NCI-H128 (cell line): Measurements from ENCODE around the gene C13orf42.
A peak's percentile ranks its signal among the peaks of the same experiment; 100 is the strongest.
"Not testable (repeated sequence)": the region's sequence is repeated elsewhere in the genome, so short reads cannot be mapped to it uniquely, and the experiment has no call there.

ENCODE experiments used
- DNase-seq: peaks from one replicate; lab custom pipeline; 2025; ENCODE audit not compliant: unreplicated experiment; lab: John Stamatoyannopoulos, UW

The C13orf42 gene

DNA sequence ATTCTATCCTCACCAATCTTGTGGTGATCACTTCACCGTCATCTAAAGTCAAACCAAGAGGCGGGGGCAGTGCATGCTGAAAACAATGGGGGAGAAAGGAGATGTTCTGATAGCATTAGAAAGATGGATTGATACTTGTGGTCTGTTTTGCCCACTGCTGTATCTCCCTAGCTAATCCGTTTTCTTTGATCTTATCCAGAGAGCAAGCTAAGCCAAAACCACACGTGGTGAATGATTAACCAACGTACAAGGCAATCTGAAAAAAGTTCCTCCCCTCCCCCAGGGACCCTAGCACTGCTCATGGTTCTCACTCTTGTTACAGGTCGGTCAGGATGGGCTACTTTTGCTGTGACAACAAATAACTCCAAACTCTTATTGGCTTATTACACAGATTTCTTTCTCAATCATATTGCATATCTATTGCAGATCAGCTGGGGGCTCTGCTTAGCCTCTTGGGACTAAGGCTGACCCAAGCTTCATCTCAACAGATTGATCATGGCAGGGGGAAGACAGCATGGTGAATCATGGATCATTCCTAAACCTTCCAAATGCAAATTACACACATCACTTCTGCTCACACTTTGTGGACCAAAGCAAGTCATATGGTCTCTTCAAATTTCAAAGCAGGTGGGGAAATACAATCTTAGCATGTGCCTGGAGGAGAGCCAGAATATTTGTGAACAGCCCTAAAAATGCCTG, 11.9 kb upstream of the C13orf42 start:
- no peak for DNase-seq

DNA sequence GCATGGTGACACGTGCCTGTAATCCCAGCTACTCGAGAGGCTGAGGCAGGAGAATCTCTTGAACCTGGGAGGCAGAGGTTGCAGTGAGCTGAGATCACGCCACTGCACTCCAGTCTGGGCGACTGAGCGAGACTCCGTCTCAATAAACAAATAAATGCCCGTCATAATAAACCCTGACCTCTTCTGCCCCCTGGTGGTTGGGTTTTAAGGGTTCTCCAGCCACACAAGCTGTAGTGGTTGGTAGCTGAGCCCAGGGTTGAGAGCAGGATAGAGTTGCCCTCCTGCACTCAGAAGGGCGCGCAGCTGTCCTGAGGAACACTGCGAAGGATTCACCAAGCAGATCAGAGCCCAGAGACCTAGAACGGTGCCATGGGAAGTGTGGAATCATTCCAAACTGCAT, 9.8 kb upstream of the C13orf42 start:
- not testable (repeated sequence) for DNase-seq

DNA sequence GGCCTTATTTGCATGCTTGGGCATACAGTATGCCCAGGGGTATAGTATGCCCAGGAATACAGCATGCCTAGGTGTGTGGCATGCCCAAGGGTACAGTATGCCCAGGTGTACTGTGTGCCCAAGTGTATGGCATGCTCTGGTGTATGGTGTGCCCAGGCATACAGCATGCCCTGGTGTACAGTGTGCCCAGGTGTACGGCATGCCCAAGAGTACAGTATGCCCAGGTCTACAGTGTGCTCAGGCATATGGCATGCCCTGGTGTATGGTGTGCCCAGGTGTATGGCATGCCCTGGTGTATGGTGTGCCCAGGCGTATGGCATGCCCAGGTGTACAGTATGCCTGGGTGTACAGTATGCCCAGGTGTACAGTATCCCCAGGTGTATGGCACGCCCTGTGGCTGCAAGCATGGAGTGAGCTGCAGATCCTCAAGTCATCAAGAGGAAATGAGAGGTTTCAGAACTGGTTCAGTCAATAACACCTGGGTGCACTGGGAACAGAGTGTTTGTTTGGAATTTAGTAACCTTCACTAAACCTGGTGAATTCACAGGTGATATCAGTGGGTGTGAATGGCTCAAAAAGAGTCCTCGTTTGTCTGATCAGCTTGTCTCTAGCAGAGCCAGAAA, 7.8 kb upstream of the C13orf42 start:
- DNase-seq = no peak

DNA sequence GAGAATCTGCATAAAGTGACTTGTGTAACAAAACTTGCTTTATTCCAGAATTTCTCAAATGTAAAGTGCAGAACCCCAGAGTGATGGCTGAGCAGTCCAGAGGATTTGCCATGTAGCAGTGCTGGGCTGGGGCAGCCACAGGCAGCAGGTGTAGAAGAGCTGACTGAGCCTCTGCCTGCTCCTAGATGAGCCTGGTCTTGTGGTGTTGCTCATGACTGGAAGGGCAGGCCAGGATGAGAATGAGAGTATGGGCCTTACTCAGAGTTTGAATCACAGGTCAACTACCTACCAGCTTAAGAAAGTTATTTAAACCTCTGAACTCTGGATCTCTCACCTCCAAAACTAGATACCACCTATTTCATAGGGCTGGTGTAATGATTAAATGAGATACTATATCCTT, 2.9 kb upstream of the C13orf42 start:
- DNase-seq = no peak

DNA sequence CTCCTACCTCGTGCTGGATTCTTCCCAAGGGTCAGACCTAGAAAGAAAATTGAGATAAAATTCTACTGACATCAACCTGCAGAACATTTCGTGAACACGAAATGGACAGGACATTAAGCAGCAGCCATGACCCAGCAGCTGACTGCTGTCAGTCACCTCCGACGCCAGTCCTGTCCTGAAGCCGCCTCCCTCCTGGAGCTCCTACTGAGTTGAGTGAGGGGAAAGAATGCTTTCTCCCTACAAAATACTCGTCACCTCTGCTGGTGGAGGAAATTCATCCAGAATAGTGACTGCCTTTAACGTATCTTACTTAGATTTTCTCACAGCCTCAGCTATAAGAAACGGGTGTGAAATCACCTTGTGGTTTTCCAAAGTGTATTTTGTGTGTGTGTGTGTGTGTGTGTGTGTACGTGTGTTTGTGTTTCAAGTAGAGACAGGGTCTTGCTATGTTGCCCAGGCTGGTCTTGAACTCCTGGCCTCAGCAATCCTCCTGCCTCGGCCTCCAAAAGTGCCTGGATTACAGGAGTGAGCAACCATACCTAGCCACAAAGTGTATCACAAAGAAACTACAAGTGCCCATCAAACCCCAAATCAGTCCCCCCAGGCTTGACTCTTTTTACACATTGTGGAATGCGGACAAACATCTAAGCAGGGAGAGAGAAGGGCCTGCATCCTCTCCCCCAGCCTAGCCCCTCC, 2.3 kb upstream of the C13orf42 start:
- DNase-seq = no peak

DNA sequence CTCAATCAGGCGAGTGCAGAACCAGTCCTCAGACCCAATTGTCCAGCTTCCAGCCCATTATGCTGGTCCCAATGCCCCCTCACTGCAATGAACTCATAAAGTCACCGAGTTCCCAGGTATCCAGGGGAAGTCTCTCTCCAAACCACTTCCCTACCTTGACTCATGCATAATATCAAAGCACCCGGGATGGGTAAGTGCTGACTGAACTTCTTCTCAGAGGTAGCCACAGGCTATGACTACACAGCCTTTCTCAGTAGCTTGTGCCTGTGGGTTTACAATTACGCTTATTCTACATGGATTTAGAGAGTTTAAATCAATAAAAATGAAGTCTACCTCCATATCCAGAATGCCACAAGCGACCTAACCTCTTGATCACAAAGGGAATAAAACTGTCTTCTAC, 1.7 kb upstream of the C13orf42 start:
- DNase-seq = no peak

DNA sequence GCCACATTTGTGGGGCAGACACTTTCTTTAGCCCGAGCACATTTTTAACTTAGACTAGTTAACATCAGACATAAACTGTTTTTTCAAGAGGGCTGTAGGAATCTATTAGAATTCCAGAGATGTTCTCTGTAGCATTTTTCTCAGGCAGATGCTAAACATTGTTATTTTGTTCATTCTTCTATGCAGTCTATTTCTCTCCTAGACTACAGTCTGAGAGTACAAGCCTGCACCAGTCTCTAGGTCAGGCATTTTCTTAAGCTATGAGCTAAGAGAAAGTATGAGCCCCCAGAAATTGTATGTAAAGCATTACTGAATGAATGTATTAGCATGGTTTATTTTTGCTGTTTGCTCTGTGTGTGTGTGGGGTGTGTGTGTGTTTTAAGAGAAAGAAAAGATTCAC, 923 bp upstream of the C13orf42 start:
- DNase-seq = no peak

DNA sequence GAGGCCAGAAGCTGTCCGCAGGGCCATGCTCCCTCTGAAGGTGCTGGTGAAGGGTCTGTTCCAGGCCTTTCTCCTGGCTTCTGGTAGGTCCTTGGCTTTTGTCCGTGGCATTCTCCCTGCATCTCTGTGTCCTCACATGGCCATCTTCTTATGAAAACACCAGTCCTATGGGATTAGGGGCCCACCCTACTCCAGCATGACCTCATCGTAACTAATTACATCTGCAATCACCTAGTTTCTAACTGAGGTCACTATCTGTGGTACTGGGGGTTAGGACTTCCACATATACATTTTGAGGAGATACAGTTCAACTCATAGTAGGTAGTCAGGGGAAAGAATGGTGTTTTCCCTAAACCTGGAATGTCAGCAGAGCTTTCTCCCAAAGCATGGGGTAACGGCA, 3.1 kb downstream of the C13orf42 start:
- no peak for DNase-seq

DNA sequence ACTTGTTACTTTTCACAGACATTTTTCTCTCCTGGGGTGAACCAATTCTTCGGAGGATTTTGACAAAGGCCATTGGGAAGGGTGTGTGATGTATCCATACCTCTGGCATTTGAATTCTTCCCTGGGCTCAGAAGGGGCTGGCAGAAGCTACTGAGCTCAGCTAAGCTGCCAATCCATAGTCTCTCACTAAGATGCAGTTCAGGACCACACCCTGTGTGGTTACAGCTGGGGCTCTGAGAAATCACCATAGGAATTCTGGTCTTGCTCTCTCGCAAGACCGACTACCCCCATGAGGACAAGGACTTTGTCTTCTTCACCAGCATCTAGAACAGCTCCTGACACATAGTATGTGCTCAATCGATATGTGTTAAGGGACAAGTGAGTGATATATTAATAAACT, 6.0 kb downstream of the C13orf42 start:
- DNase-seq = no peak

DNA sequence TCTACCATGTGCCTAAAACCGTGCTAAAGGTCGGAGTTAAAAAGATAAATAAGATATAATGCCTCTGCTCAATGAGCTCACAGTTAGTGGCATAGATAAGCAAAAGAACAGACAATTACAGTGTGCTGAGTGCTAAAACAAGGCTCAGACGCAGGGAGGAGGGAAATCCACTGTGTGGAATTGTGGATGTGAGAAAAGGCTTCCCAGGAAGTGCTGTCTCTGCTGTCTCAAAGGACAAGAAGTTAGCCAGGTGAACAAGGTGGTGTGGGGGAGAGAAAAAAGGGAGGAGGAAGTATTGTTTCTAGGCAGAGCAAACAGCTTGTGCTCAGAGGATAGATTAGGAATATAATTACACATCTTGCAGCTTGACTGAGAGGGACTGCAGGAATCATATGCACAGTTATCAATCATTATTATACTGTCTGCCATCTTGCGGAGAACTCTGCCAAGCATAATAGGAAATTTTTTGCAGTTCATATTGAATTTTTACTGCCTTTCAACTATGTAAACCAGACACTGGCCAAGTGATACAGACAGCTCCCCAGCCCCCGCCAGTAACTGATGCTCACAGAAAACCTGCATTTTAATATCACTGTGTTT, 9.3 kb downstream of the C13orf42 start:
- DNase-seq = no peak

DNA sequence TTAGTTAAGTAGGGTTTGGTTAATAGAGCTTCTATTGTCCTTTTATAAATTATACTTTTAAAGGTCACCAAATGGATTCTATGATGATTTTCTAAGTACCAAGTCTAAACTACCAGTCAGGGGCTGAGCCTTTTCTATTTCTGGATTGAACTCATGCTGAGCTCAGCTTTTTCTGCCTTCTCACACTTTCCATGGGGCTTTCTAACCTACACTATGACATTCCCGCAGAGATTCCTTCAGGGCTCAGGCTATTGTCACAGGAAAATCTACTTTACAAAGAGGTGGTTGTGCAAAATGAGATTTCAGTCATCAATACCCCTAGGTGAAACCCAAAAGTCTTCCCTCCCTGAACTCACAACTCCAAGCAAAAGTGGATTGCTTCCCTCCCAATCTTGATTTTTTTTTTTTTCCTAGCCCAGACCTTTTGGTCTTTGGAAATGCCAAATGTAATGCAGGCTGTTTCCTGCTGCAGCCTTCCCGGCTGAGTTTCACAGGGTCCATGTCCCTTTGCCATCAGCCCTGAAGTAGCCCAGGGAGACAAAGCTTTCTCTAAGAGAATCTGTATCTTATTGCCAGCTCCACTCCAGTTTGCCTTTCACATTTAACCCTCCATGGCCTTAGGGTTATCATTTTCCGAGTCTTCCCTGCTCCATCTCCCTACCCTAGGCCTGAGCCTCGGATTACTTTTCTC, 13.6 kb downstream of the C13orf42 start:
- no peak for DNase-seq

DNA sequence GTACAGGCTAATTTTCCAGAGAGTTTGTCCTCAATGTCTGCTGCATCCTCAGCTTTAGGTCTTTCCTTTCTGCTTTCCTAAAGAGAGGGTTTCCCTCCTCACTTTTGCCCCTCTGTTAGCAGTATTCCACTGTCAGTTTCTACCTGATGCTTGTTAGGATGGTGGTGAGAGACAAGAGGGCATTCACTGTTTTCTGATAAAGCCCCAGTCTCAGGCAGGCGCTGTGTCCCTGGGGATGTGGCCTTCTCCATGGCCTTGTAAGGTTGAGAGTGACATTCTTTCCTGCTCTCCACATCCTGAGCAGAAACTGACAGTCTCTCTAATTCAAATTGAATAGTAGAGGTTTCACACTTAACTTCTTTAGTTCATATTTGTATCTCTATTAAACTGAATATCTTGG, 14.9 kb downstream of the C13orf42 start:
- DNase-seq = no peak

DNA sequence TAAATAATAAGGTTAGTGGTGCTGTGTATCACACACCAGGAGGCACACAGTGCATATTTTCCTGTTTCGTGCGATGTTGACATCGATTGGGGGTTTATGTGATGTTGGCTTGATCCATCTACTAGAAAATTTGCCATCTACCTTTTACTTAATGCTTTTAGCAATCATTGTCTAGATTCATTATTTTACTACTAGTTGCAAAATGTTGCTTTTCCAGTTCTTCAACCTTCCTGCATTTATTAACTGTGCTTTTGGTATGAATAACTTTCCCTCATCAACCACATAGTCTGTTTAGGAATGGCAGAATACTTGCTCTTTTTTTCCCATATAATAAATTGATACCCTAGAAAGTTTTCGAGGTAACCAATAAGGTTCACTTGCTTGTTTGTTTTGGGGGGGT, 17.5 kb downstream of the C13orf42 start:
- no peak for DNase-seq

DNA sequence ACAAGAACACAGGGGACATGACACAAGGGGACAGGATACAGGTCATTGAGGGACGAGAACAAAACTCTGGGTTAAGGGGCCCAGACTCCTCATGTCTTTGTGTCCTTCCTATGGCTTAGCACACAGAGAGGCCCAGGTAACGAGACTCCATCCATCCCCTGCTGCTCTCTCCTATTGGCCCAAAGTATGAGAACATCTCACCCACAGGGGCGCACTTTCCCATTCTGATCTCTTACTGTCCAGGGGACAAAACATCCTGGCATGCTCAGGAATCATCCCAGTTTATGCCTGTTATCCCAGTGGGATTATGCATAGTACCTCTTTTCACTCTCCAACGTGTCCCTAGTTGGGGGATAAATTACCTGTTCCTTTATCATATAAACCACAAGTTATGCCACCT, 19.2 kb downstream of the C13orf42 start:
- DNase-seq = no peak

DNA sequence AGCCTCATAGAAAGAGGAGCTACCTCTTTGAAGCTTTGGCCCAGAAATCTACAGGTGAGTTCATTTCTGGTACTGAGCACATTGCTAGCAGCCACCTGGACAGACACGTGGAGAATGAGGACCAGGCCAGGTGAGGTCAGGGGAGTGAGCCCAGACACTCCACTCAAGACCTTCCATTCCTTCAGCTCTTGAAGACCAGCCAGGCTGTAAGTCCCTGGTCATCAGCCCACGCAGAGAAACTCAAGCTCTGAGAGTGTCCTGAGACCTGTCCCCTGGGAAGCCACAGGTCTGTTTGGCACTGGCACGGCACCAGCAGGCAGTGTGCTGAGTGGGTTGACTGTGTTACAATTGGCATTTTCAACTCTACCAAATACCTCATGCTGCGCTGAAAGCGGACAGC, 27.4 kb downstream of the C13orf42 start:
- DNase-seq = no peak

DNA sequence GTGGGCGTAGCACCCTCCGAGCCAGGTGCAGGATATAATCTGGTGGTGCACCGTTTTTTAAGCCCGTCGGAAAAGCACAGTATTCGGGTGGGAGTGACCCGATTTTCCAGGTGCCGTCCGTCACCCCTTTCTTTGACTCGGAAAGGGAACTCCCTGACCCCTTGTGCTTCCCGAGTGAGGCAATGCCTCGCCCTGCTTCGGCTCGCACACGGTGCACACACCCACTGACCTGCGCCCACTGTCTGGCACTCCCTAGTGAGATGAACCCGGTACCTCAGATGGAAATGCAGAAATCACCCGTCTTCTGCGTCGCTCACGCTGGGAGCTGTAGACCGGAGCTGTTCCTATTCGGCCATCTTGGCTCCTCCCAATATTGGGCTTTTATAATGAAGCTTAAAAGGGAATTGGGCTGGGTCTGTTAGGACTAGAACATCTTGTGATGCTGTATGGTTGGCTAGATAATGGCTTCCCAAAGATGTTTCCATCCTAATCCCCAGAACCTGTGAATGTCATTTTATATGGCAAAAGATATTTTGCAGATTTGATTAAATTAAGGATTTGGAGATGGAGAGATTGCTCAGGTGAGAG, 30.5 kb downstream of the C13orf42 start:
- not testable (repeated sequence) for DNase-seq

DNA sequence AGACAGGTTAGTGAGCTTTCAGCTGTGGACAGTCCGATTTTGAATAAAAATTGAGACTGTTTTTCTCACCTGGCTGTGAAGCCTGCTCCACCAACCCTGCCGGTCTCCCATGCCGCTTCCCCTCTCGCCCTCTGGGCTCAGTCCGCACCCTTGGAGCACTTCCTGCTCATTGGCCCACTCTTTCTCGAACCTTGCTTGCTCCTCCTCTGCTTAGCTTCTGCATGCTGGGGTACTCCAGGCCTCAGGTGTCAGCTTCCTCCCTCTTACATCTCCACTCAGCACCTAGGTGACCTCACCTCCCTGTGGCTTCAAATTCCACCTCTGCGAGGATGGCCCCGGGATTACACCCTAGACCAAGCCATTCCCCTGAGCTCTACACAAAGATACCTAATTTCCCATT, 39.6 kb downstream of the C13orf42 start:
- no peak for DNase-seq

DNA sequence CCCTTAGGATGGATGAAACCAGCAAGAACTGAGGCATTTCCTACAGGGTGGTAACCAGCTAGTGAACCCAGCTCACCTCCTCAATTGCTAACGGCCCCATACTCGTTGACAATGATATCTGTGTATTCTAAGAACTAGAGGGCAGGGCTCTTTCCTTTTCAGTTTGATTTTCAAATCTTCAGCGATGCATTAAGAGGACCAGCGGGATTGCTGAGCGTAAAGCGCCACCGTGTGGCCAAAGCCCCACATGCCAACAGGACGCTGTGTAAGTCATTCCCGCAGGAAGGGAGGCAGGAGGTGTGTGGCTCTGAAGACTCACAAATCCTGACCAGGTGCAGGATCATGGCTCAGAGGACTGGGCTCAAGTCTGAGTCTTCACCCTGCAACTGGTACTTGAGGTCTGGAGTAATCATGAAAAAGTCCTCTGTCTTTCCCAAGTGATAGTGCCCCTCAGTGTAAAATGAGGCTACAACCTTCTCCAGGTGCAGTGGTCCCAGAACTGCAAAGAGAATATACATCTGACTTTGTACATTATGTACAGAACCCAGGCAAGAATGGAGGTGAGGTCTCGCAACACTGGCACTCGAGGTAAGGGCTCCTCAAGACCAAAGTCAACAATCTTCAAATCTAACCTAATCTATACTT, 40.9 kb downstream of the C13orf42 start:
- peak; percentile 78 for DNase-seq

DNA sequence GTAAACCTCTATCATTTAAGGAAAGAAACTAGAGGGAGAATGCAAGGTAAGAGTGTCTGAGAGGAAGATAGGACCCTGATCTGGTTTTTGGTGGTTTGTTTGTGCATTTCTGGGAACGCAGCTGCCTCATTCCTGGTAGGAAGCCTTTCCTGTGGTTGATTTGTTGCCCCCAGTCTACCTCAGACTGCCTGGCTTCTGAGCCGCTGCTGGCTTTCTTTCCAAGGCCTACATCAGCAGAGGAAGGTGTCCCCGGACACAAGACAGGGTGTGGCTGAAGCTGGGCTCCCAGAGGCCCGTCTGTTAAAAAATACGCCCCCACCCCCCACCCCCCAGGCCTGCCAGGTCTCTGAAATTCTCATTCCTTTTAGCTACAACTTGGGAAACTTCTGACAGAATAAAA, 42.6 kb downstream of the C13orf42 start:
- no peak for DNase-seq

DNA sequence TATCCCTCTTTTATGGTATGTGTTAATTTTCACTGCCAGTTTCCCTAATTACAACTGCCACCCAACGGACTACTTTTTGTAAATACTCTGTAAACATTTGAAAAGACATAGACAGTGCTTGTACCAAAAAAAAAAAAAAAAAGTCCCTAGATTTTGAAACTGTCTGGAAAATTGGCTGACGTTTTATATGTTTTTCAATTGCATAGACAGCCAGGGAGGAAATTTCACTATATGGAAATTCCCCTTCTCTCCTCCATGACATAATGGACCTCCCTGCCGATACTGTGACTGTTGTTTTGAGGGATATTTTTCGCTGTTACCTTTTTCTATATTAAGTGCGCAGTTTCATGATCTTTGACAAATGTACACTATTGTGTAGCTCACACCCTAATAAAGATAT, 43.4 kb downstream of the C13orf42 start:
- DNase-seq = no peak
